ENCODE data around the gene TNFSF15.

TNFSF15 gene
- 0 to 1.7 (median 0) reads per million in 3 experiments for total RNA-seq

- DNase-seq, result no peak
Observed at GRCh38 chr9:114805670-114806525, at the start of gene TNFSF15. TSS of gene TNFSF15 (minus strand) at chr9:114806039. CDS start at chr9:114806012, 27 bp downstream.

GRCh38 chr9:114855488-114855887 lies 49.6 kb upstream of the TNFSF15 start:
- no peak for DNase-seq

GRCh38 chr9:114854736-114855355 lies 49.0 kb upstream of the TNFSF15 start:
- DNase-seq, result no peak

- no peak for DNase-seq
Observed at GRCh38 chr9:114853071-114853855, 47.4 kb upstream of the TNFSF15 start.

- DNase-seq, result no peak
Observed at GRCh38 chr9:114852050-114852594, 46.3 kb upstream of the TNFSF15 start.

- no peak for DNase-seq
Observed at GRCh38 chr9:114851306-114851705, 45.5 kb upstream of the TNFSF15 start.

- no peak for DNase-seq
Observed at GRCh38 chr9:114850871-114851270, 45.0 kb upstream of the TNFSF15 start.

- DNase-seq, result no peak
Observed at GRCh38 chr9:114849450-114849849, 43.6 kb upstream of the TNFSF15 start.

- no peak for DNase-seq
Observed at GRCh38 chr9:114847492-114848417, 41.9 kb upstream of the TNFSF15 start.

DNA sequence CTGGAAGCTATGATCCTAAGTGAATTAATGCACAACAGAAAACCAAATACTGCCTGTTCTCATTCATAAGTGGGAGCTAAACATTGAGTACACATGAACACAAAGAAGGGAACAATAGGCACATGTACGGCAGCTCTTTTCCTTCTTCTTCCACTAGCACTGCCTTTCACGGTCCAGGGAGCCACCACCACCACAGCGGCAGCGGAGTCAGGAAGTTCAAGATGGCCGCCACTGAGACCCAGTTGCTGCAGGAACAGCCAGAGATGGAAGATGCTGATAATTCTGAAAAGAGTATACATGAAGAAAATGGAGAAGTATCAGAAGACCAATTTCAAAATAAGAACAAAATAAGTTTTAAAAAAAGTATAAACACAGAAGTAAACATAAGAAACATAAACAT lies 39.5 kb upstream of the TNFSF15 start:
- DNase-seq, result no peak

DNA sequence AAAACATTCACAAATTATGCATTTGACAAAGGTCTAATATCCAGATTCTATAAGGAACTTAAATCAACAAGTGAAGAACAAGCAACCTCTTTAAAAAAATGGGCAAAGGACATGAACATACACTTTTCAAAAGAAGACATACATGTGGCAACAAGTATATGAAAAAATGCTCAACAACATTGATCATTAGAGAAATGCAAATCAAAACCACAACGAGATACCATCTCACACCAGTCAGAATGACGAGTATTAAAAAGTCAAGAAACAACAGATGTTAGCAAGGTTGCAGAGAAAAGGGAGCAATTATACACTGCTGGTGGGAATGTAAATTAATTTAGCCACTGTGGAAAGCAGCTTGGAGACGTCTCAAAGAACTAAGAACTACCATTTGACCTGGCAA lies 38.9 kb upstream of the TNFSF15 start:
- peak; percentile 7 for DNase-seq

DNA sequence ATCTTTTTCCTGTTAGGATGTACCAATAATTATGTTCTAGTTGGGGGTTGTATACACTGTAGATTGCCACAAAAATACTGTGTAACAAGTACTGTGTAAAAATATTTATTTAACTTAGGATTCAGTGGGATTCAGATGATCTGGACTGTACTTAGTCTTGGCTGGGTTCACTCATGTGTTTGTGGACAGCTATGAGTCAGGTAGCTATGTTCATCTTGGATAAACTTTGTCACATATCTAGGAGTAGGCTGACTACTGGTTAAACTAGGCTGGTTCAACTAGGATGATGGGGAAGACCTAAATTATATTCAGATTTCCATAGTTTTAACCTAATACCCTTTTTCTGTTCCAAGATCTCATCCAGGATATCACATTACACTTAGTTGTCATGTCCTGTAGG lies 32.1 kb upstream of the TNFSF15 start:
- no peak for DNase-seq

DNA sequence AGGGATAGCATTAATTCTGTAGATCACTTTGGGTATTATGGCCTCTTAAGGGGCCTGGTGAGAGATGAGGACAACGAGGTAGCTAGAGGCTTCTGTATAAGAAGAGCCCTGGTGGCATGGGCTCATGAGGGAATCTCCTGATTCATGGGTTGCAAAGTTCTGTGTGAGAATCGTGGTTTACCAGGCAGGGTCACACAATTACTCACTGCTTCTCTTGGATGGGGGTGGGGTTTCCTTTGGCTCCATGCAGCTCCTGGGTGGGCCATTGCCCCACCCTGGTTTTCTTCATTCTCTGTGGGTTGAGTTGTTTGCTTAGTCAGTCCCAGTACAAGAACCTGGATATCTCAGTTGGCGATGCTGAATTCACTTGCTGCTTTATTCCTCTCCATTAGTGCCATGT lies 30.9 kb upstream of the TNFSF15 start:
- no peak for DNase-seq

DNA sequence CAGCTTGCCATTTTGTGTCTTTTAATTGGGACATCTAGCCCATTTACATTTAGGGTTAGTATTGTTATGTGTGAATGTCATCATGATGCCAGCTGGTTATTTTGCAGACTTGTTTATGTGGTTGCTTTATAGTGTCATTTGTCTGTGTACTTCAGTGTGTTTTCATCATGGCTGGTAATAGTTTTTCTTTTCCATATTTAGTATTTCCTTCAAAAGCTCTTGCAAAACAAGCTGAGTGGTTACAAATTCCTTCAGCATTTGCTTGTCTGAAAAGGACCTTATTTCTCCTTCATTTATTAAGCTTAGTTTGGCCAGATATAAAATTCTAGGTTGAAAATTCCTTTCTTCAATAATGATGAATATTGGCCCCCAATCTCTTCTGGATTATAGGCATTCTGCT lies 28.5 kb upstream of the TNFSF15 start:
- no peak for DNase-seq

DNA sequence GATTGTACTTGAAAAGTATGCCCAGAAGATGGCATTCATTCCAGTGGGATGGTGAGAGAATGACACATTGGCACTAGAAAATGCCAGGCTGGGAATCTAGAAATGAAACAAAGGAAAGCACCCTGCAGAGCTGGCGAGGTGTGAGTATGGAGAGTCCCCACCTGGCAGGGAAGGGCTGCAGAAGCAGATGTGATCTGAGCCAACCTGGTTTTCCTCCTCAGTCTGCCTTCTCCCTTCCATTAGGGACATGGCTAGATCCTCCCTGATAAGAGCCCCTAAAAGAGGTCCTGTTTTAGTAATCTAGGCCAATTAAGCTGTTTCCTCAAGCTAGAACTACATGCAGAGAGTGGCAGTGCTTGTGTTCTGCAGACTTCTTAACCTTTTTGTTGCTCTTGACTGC lies 24.7 kb upstream of the TNFSF15 start:
- DNase-seq, result no peak

DNA sequence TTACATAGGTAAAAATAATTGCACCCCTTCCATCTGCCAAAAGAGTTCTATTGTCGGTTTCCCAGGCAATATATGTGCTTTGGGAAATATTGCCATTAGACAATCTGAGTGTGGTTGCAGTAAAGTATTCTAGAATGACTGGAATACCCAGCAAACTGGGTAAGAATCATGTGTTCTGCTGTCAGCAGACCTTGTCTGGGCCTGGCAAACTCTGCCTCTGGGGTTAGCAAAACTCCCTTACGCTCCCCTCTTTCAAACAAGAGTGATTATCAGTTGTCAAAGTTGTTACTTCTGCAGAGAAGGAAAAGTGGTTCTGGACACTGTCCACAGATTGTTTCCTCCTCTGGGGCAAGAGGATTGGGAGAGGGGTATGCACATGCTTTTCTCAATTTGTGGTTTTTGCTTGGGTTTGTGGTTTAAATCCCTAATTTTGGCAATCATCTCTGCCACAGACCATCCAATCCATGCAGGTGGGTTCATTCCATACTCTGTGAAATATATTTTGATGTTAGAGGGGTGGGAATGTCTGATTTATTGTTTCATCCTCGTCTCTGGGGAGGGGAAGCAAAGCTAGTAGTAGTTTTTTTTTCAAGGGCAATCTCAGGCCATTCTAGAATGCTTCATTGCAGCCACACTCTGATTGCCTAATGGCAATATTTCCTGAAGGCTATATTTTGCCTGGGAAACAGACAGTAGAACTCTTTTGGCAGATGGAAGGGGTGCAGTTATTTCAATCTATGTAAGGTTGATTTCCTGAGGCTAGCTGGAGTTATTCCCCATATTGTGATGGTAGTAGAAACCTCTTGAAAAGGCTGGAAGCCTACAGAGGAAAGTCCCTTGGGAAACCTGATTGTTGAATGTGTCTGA lies 24.0 kb upstream of the TNFSF15 start:
- no peak for DNase-seq

DNA sequence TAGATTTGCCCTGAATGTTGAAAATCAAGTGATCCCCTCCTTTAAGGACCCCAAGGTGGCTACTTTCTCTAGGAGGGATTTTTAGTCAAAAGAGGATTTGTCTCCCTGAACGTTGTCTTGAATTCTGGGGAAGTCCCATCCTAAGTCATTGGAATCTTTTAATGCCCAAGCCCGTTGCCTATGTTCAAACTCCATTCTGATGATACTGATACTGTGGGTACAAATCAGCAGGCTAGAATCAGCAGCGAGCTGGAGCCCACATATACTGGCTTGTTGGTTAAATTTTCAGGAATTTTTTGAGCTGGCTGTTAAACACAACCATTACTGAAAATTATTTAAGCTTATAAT lies 22.4 kb upstream of the TNFSF15 start:
- no peak for DNase-seq

- no peak for DNase-seq
Observed at GRCh38 chr9:114827641-114828302, 21.9 kb upstream of the TNFSF15 start.

DNA sequence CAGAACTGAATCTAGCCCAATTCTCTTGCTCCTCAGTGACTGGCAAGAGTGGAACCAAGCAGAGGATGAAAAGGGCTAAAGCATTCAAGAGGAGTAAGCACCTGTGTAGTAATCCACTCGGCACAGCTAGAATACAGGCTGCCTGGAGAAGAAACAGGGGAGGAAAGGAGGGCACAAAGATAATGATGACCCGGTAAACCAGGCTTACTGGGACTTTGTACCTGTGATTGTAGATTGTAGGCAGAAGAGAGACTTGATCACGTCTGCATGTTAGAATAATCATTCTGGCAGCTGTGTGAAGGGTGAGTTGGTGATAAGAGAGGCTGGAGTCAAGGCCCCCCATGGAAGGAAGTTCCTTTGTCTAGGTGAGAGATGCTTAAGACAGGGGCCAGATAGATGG lies 20.6 kb upstream of the TNFSF15 start:
- no peak for DNase-seq

GRCh38 chr9:114825126-114825795 lies 19.4 kb upstream of the TNFSF15 start:
- no peak for DNase-seq
